ENCODE measurements around the gene FRY. TPM values are rescaled to one million over a fixed set of nuclear protein-coding genes. Genes with fewer than 3 reads are reported as not detected.

FRY gene
- total and polyA plus RNA-seq, 9 of the 15 experiments (the other 6 are each of a cell fraction or from before 2014, with no cell fraction given): 0.03 to 0.31 (median 0.11) TPM; not detected in 3

DNA sequence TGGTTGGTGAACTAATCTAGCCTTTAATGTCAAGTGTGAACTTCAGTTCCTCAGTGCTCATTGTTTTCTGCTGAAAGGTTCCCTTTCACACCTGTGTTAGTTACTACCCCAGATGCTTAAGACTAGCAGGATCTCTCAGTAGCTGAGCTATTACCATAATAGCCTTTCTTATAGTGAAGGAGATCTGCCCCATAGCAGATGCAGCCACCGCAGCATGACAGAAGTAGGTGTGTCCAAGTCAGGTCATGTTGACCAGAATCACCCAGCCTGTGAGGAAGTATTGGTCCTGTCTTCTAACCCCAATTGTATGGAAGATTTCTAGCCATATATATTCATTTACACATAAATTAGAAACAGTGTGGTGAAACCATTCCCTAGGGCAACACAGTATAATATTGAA is 246.3 kb downstream of the FRY start (continued):
- TF ChIP-seq TSHZ1 (CRISPR knock-in tag; IDR thresholded peaks at IDR 0.05) (no peak), NFE2L1 (tag; IDR thresholded peaks at IDR 0.05; ENCODE audit: borderline replicate concordance, low read depth) (no peak), NR4A1 (CRISPR knock-in tag; IDR thresholded peaks at IDR 0.05) (no peak), NR4A1 (tag; IDR thresholded peaks at IDR 0.05) (no peak)
- TF ChIP-seq, protein P1, sequence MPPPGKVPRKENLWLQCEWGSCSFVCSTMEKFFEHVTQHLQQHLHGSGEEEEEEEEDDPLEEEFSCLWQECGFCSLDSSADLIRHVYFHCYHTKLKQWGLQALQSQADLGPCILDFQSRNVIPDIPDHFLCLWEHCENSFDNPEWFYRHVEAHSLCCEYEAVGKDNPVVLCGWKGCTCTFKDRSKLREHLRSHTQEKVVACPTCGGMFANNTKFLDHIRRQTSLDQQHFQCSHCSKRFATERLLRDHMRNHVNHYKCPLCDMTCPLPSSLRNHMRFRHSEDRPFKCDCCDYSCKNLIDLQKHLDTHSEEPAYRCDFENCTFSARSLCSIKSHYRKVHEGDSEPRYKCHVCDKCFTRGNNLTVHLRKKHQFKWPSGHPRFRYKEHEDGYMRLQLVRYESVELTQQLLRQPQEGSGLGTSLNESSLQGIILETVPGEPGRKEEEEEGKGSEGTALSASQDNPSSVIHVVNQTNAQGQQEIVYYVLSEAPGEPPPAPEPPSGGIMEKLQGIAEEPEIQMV (tag; conservative IDR thresholded peaks at IDR 0.05; ENCODE audit: low read depth): no peak

GRCh38 chr13:32278426-32278825 is 246.9 kb downstream of the FRY start:
- no peak overlapping the region for H3K4me2 ChIP-seq (ENCODE audit: insufficient read depth, low read length)
- H3K79me2 ChIP-seq (ENCODE audit: control insufficient read depth, insufficient read depth, low read length): no peaks in the 10 kb centered on the region
- no peaks in the 10 kb centered on the region for H3K9me3 ChIP-seq (replicated peaks; ENCODE audit: control insufficient read depth, insufficient read depth, low read depth, low read length)
- H3K27me3 ChIP-seq (ENCODE audit: control insufficient read depth in 2 of 2, insufficient read depth in 2 of 2, low read length in 2 of 2): peaks cover 3 to 11% of the 10 kb centered on the region in 2 experiments; a peak in 4 of 5 replicates
- H3K4me3 ChIP-seq: no peak overlapping the region
- FAIRE-seq: no peak
- DNase-seq (ENCODE audit: extremely low read depth in 1 of 4, low spot score in 3 of 4): no peak
- H2AFZ ChIP-seq (ENCODE audit: low read depth, low read length): no peak overlapping the region
- no peaks in the 10 kb centered on the region for H4K20me1 ChIP-seq (replicated peaks; ENCODE audit: control insufficient read depth, insufficient read depth, low read length)
- ChIA-PET CTCF (ENCODE audit: low intra/inter-chr PET ratio) (no interaction called here), POLR2A (no interaction called here)
- intact Hi-C loops (cut with micrococcal nuclease) (no loop called here), in situ Hi-C loops (cut with MboI) (no loop called here)
- H3K27ac ChIP-seq (ENCODE audit: extremely low read depth, low read depth, low read length): no peak overlapping the region
- no TSS peak for BruUV-seq (replicated peaks)
- WGBS (ENCODE audit: insufficient coverage, low coverage, missing lambda C conversion rate): 0% methylated on average over 3 of the region's 3 CpGs
- no peak for ATAC-seq
- H3K9ac ChIP-seq (ENCODE audit: insufficient read depth in 1 of 2, low read depth in 2 of 2, low read length in 2 of 2): no peak overlapping the region
- no peaks in the 10 kb centered on the region for H3K36me3 ChIP-seq (ENCODE audit: control insufficient read depth, insufficient read depth, low read length)
- no peaks in the 10 kb centered on the region for H3K9me1 ChIP-seq (ENCODE audit: control insufficient read depth, insufficient read depth, low read length)
- no peaks in the 10 kb centered on the region for H3K4me1 ChIP-seq (replicated peaks in 1 of 2; ENCODE audit: control insufficient read depth in 2 of 2, insufficient read depth in 2 of 2, low read length in 2 of 2)
- TF ChIP-seq KLF13 (tag; IDR thresholded peaks at IDR 0.05; ENCODE audit: borderline replicate concordance, low read depth) (no peak), CBX1 (IDR thresholded peaks at IDR 0.05; ENCODE audit: low read depth) (no peak), ZKSCAN3 (CRISPR knock-in tag; IDR thresholded peaks at IDR 0.05) (no peak), MLX (CRISPR knock-in tag; conservative IDR thresholded peaks at IDR 0.05) (no peak), SIX5 (IDR thresholded peaks at IDR 0.05; ENCODE audit: borderline replicate concordance in 1 of 2, insufficient read depth in 1 of 2, low read depth in 1 of 2, low read length in 2 of 2) (no peak), ZNF175 (CRISPR knock-in tag; IDR thresholded peaks at IDR 0.05; ENCODE audit: low read depth) (no peak), NFIC (IDR thresholded peaks at IDR 0.05) (no peak), ZNF121 (CRISPR knock-in tag; conservative IDR thresholded peaks at IDR 0.05) (no peak), SIN3A (IDR thresholded peaks at IDR 0.05; ENCODE audit: borderline replicate concordance in 2 of 2, control insufficient read depth in 1 of 2, low read depth in 2 of 2, low read length in 2 of 2) (no peak), ARNT (IDR thresholded peaks at IDR 0.05) (no peak)
- TF ChIP-seq, protein P2, sequence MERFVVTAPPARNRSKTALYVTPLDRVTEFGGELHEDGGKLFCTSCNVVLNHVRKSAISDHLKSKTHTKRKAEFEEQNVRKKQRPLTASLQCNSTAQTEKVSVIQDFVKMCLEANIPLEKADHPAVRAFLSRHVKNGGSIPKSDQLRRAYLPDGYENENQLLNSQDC (CRISPR knock-in tag; IDR thresholded peaks at IDR 0.05): no peak

Measured in K562 (cell line).